RPMI7951 (cell line): ENCODE data around the gene DCBLD1. TPM values are rescaled to one million over a fixed set of nuclear protein-coding genes. Genes with fewer than 3 reads are reported as not detected.

Experiments used
- DNase-seq: peaks from one replicate; pipeline ENCODE4 v3.0.0-alpha.2; 2012; ENCODE audit warnings: low read depth
- total RNA-seq: library from RNA; depleted of rRNA; stranded (reverse); fragments of >200 nt; shearing (Covaris generic); gene quantifications from 2 replicates; pipeline ENCODE4 v1.2.3, GENCODE V29; 2014; rRNA removed

The DCBLD1 gene
- total RNA-seq, 1 experiment from 2014 or later, result 23.9 TPM

- DNase-seq, result peak; percentile 39
Measured at GRCh38 chr6:117555882-117556498, 73.5 kb downstream of the DCBLD1 start.

- DNase-seq, result no peak
Measured at GRCh38 chr6:117557951-117558350, 75.5 kb downstream of the DCBLD1 start.

GRCh38 chr6:117558818-117559217 lies 76.3 kb downstream of the DCBLD1 start:
- no peak for DNase-seq

- DNase-seq, result no peak
Measured at GRCh38 chr6:117559299-117559698, 76.8 kb downstream of the DCBLD1 start.

- no peak for DNase-seq
Measured at GRCh38 chr6:117561128-117561527, 78.7 kb downstream of the DCBLD1 start.

- DNase-seq, result no peak
Measured at GRCh38 chr6:117564681-117565080, 82.2 kb downstream of the DCBLD1 start.

- DNase-seq, result no peak
Measured at GRCh38 chr6:117568247-117568646, 85.8 kb downstream of the DCBLD1 start.

GRCh38 chr6:117568831-117569410 lies 86.4 kb downstream of the DCBLD1 start:
- DNase-seq, result no peak

GRCh38 chr6:117573006-117573680 lies 90.7 kb downstream of the DCBLD1 start:
- DNase-seq, result no peak

- no peak for DNase-seq
Measured at GRCh38 chr6:117574198-117574597, 91.7 kb downstream of the DCBLD1 start.

- DNase-seq, result no peak
Measured at GRCh38 chr6:117585647-117586046, 103.2 kb downstream of the DCBLD1 start.

- no peak for DNase-seq
Measured at GRCh38 chr6:117590447-117590846, 108.0 kb downstream of the DCBLD1 start.

GRCh38 chr6:117591405-117591804 lies 108.9 kb downstream of the DCBLD1 start:
- no peak for DNase-seq

- no peak for DNase-seq
Measured at GRCh38 chr6:117592983-117593759, 110.7 kb downstream of the DCBLD1 start.

- DNase-seq, result no peak
Measured at GRCh38 chr6:117595099-117595923, 112.8 kb downstream of the DCBLD1 start.

- no peak for DNase-seq
Measured at GRCh38 chr6:117597755-117598154, 115.3 kb downstream of the DCBLD1 start.

Other genes with a start within 250 kb of the DCBLD1 start
- gene VGLL2, start 217.1 kb upstream of the DCBLD1 start, total RNA-seq, result not detected in 2 replicates
- 0.36 and 0.49 TPM in 2 replicates for gene ROS1, start 56.7 kb upstream of the DCBLD1 start, total RNA-seq
- 24.7 and 31.0 TPM in 2 replicates for gene GOPC, start 119.8 kb downstream of the DCBLD1 start, total RNA-seq
- gene NUS1, start 192.8 kb downstream of the DCBLD1 start, total RNA-seq, result 17.7 and 22.5 TPM in 2 replicates